Motor neuron (in vitro differentiated cells): Measurements from ENCODE around the gene KLHL5. TPM values are rescaled to one million over a fixed set of nuclear protein-coding genes. Genes with fewer than 3 reads are reported as not detected.

Experiments
- ATAC-seq, 8 experiments: fragments of 200-7000 bp; cut with Tn5 transposase; replicated peaks in 6 of 8; 2 replicates each; pipeline ENCODE4 v1.8.0; 2021; ENCODE audit warnings: mild to moderate bottlenecking in 8 of 8, moderate library complexity in 8 of 8
- H3K27ac ChIP-seq, 2 donors: fragments of 250-450 bp; sonication (Bioruptor Pico); 2 replicates each; pipeline ENCODE4 v1.9.0; 2021; ENCODE audit warnings: antibody characterized with exemption in 2 of 2, mild to moderate bottlenecking in 2 of 2, moderate library complexity in 1 of 2
- H3K4me1 ChIP-seq, 2 donors: fragments of 250-450 bp; sonication (Bioruptor Pico); replicated peaks in 1 of 2; 2 replicates each; pipeline ENCODE4 v1.6.1; 2021; ENCODE audit warnings: antibody characterized with exemption in 2 of 2, mild to moderate bottlenecking in 2 of 2, moderate library complexity in 1 of 2
- H3K4me3 ChIP-seq, 5 donors: fragments of 250-450 bp; sonication (Bioruptor Pico); 2 replicates each; pipeline ENCODE4 v1.9.0; 2021; ENCODE audit warnings: antibody characterized with exemption in 5 of 5, mild to moderate bottlenecking in 5 of 5, moderate library complexity in 4 of 5
- WGBS, 10 experiments: fragments of 450-650 bp; shearing (Covaris generic); methylation state at CpG; one replicate each; pipeline ENCODE4 v1.0.0; 2022; 5-methylcytosine and 5-hydroxymethylcytosine counted together
- in situ Hi-C, 9 experiments: fragments of 400-800 bp; cut with MboI; loops; one replicate each; pipeline ENCODE4 v1.15.0; 2021; ENCODE audit warnings: low sequenced_read_pairs in 9 of 9, low pct_unique_long_range_greater_than_20kb in 2 of 9; ENCODE audit not compliant: unreplicated experiment in 9 of 9
- total RNA-seq, 8 experiments: library from RNA; unstranded; fragments of 300-600 nt; gene quantifications; 2 replicates each; pipeline versions ENCODE4 v1.2.3 to v1.2.4, GENCODE V29; 2022

KLHL5 gene
- total RNA-seq, 8 experiments from 2014 or later, result 15.6 to 87.3 (median 34.3) TPM

DNA sequence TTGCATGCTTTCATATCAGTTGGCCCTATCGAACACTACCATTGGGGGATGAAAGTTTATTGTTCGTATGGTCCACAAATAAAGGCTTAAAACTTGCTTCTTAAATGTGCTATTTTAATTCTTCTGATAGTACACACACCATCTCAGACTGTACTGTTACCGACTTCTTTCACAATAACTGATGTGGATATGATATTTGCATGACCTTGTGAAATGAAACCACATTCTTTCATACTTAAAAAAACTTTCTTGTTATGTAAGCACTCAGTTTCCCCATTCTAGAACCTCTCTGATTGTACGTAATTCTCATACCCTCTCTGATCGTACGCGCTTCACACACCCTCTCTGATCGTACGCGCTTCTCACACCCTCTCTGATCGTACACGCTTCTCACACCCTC, 108.3 kb downstream of the KLHL5 start:
- Histone ChIP-seq H3K27ac (no peak overlapping the region), H3K4me1 (no peaks in the 10 kb centered on the region), H3K4me3 (no peak overlapping the region)
- no peak for ATAC-seq
- 80 to 100% (median 96%) methylated on average over 3 to 11 of the region's 12 CpGs; no CpG with 5 or more reads in 1 of the 10 experiments for WGBS, 10 experiments
- in situ Hi-C loops, result no loop called here

Other genes starting within 250 kb of the KLHL5 start
- 1 to 10 TPM in 1 of 8 experiments, under 1 TPM in 7; 0.09 to 2.7 (median 0.27) TPM for gene TLR6, start 205.4 kb upstream of the KLHL5 start, total RNA-seq
- 10 to 100 TPM in 4 of 8 experiments, 1 to 10 TPM in 4; 6.4 to 88.4 (median 9.7) TPM for gene FAM114A1, start 194.4 kb upstream of the KLHL5 start, total RNA-seq
- gene TMEM156, start 29.8 kb upstream of the KLHL5 start, total RNA-seq, result under 1 TPM in 4 of 8 experiments, not detected in 4; 0.08 to 0.64 (median 0.27) TPM
- 10 to 100 TPM; 22.9 to 64.2 (median 33.8) TPM for gene WDR19, start 120.3 kb downstream of the KLHL5 start, total RNA-seq